Middle frontal gyrus (tissue), 1 donor: Measurements from ENCODE around the gene OR2W1.

Source experiments
- DNase-seq: peaks from one replicate; pipeline ENCODE4 v3.0.0-alpha.2; 2015; ENCODE audit warnings: low spot score; ENCODE audit errors: extremely low spot score

Gene OR2W1

GRCh38 chr6:29045075-29045474 lies at the start of gene OR2W1:
TSS of gene OR2W1 (minus strand) at chr6:29045175. CDS start at chr6:29045175, 0 bp downstream.
- no peak for DNase-seq

- no peak for DNase-seq
These were observed 48.0 kb upstream of the OR2W1 start for GRCh38 chr6:29092957-29093356.

GRCh38 chr6:29087213-29087612 lies 42.2 kb upstream of the OR2W1 start, which contains the start of gene OR2B3:
TSS of gene OR2B3 (minus strand) at chr6:29087313. CDS start at chr6:29087248, 65 bp downstream.
- no peak for DNase-seq

- DNase-seq = no peak
These were observed 37.5 kb upstream of the OR2W1 start for GRCh38 chr6:29082457-29082856.

GRCh38 chr6:29081312-29081711 lies 36.3 kb upstream of the OR2W1 start:
- DNase-seq = no peak

- DNase-seq = no peak
These were observed 34.2 kb upstream of the OR2W1 start for GRCh38 chr6:29079203-29079602.

GRCh38 chr6:29071831-29072723 lies 27.1 kb upstream of the OR2W1 start:
- DNase-seq = no peak

GRCh38 chr6:29051680-29052079 lies 6.7 kb upstream of the OR2W1 start:
- no peak for DNase-seq

- no peak for DNase-seq
These were observed 9.0 kb downstream of the OR2W1 start for GRCh38 chr6:29035951-29036350.

GRCh38 chr6:29028821-29029220 lies 16.2 kb downstream of the OR2W1 start:
- no peak for DNase-seq

GRCh38 chr6:29025927-29026585 lies 18.9 kb downstream of the OR2W1 start:
- no peak for DNase-seq

GRCh38 chr6:29021434-29021833 lies 23.5 kb downstream of the OR2W1 start:
- no peak for DNase-seq

- DNase-seq = no peak
These were observed 25.3 kb downstream of the OR2W1 start for GRCh38 chr6:29019629-29020028.

GRCh38 chr6:29017428-29017802 lies 27.6 kb downstream of the OR2W1 start:
- no peak for DNase-seq

GRCh38 chr6:29016559-29017427 lies 28.2 kb downstream of the OR2W1 start:
- peak; percentile 40 for DNase-seq

GRCh38 chr6:29014729-29015608 lies 30.0 kb downstream of the OR2W1 start:
- DNase-seq = no peak

GRCh38 chr6:29011276-29011734 lies 33.7 kb downstream of the OR2W1 start:
- DNase-seq = no peak

GRCh38 chr6:29009358-29009757 lies 35.6 kb downstream of the OR2W1 start:
- DNase-seq = no peak

GRCh38 chr6:29008089-29008488 lies 36.9 kb downstream of the OR2W1 start:
- no peak for DNase-seq

- no peak for DNase-seq
These were observed 39.6 kb downstream of the OR2W1 start, which contains the start of gene ZNF311 for GRCh38 chr6:29005183-29005885. TSS of gene ZNF311 (minus strand) at chr6:29005315. CDS start at chr6:29003954, 1,361 bp downstream.
